Fibroblast of lung (primary cell): ENCODE results near the gene RAPGEF3. TPM values are rescaled to one million over a fixed set of nuclear protein-coding genes. Genes with fewer than 3 reads are reported as not detected.

ENCODE experiments used
- DNase-seq, 2 donors: peaks; one replicate each; pipeline versions ENCODE4 v3.0.0 to v3.0.0-alpha.2; 2010; ENCODE audit warnings: low read depth in 2 of 2
- H2AFZ ChIP-seq: 2 replicates; pipeline ENCODE4 v1.5.1; 2012; ENCODE audit warnings: low read length, control low read depth, inconsistent platforms
- H3K27ac ChIP-seq: 2 replicates; pipeline ENCODE4 v1.5.1; 2011; ENCODE audit warnings: low read length, control low read depth; ENCODE audit not compliant: insufficient read depth
- H3K27me3 ChIP-seq: 2 replicates; pipeline ENCODE4 v1.5.1; 2011; ENCODE audit warnings: mild to moderate bottlenecking, low read length; ENCODE audit not compliant: control insufficient read depth, insufficient read depth
- H3K36me3 ChIP-seq: 2 replicates; pipeline ENCODE4 v1.5.1; 2011; ENCODE audit warnings: low read length; ENCODE audit not compliant: control insufficient read depth, insufficient read depth
- H3K4me1 ChIP-seq: 2 replicates; pipeline ENCODE4 v1.5.1; 2011; ENCODE audit warnings: low read length; ENCODE audit not compliant: control insufficient read depth, insufficient read depth; ENCODE audit errors: extremely low read depth
- H3K4me2 ChIP-seq: 2 replicates; pipeline ENCODE4 v1.5.1; 2011; ENCODE audit warnings: low read length, control low read depth; ENCODE audit not compliant: insufficient read depth; ENCODE audit errors: extremely low read depth
- H3K4me3 ChIP-seq, 4 experiments: fragments of 200-600 bp in 1 of 4; sonication (generic) in 1 of 4; replicated peaks in 1 of 4; 2 replicates each; pipeline ENCODE4 v1.5.1; 2011 to 2016; ENCODE audit warnings: low read length in 4 of 4, low read depth in 3 of 4, mild to moderate bottlenecking in 3 of 4, control low read depth in 2 of 4, inconsistent platforms in 1 of 4, mixed read lengths in 1 of 4; ENCODE audit not compliant: insufficient read depth in 1 of 4; ENCODE audit errors: control extremely low read depth in 1 of 4
- H3K79me2 ChIP-seq: 2 replicates; pipeline ENCODE4 v1.5.1; 2012; ENCODE audit warnings: mild to moderate bottlenecking, low read length, inconsistent platforms; ENCODE audit not compliant: control insufficient read depth, insufficient read depth
- H3K9ac ChIP-seq: 2 replicates; pipeline ENCODE4 v1.5.1; 2011; ENCODE audit warnings: mild to moderate bottlenecking, low read length, control low read depth; ENCODE audit not compliant: insufficient read depth
- H3K9me3 ChIP-seq: 2 replicates; pipeline ENCODE4 v1.5.1; 2012; ENCODE audit warnings: low read depth, low read length; ENCODE audit not compliant: control insufficient read depth, insufficient read depth
- H4K20me1 ChIP-seq: 2 replicates; pipeline ENCODE4 v1.5.1; 2011; ENCODE audit warnings: low read length; ENCODE audit not compliant: control insufficient read depth, insufficient read depth; ENCODE audit errors: extremely low read depth
- CTCF ChIP-seq, 2 donors: IDR thresholded peaks in 1 of 2; conservative IDR thresholded peaks in 1 of 2; 1 replicate in 1 of 2; 2 replicates in 1 of 2; pipeline ENCODE4 v1.5.1; 2011 to 2012; ENCODE audit warnings: low read length in 2 of 2, control low read depth in 1 of 2, inconsistent platforms in 1 of 2, low read depth in 1 of 2, mild to moderate bottlenecking in 1 of 2
- EZH2 ChIP-seq: IDR thresholded peaks from 2 replicates; pipeline ENCODE4 v1.5.1; 2012; ENCODE audit warnings: low read length, control low read depth, mild to moderate bottlenecking; ENCODE audit errors: missing control alignments
- polyA plus RNA-seq, 2 donors: library from polyadenylated mRNA; depleted of rRNA in 1 of 2; stranded (reverse) in 1 of 2; unstranded in 1 of 2; fragments of >200 nt; gene quantifications; 2 replicates each; pipeline ENCODE4 v1.2.1, GENCODE V29; 2011 to 2012; ENCODE audit warnings: missing spikeins in 1 of 2
- total RNA-seq: library from RNA; depleted of rRNA; stranded (reverse); fragments of >200 nt; gene quantifications from 2 replicates; pipeline ENCODE4 v1.2.1, GENCODE V29; 2014

The RAPGEF3 gene
- total and polyA plus RNA-seq, 2 donors (not counting 1 experiment from before 2014, with no cell fraction given): 0.83 to 2.8 TPM

- Histone ChIP-seq H3K36me3 (no peaks in the 10 kb centered on the region), H3K27ac (no peak overlapping the region), H2AFZ (no peak overlapping the region), H3K79me2 (no peaks in the 10 kb centered on the region), H3K27me3 (no peaks in the 10 kb centered on the region), H3K9ac (no peak overlapping the region), H3K4me3 (no peak overlapping the region), H3K4me2 (no peak overlapping the region), H4K20me1 (no peaks in the 10 kb centered on the region), H3K9me3 (no peaks in the 10 kb centered on the region), H3K4me1 (peaks cover 30% of the 10 kb centered on the region)
- TF ChIP-seq EZH2 (no peak), CTCF (conservative IDR thresholded peaks at IDR 0.05 in 1 of 2, IDR thresholded peaks at IDR 0.05 in 1 of 2; ENCODE audit: low read depth in 1 of 2, low read length in 2 of 2) (no peak)
- no peak for DNase-seq
These were observed 25.5 kb downstream of the RAPGEF3 start for GRCh38 chr12:47733142-47733541.

GRCh38 chr12:47732504-47732903 is 26.2 kb downstream of the RAPGEF3 start:
- Histone ChIP-seq H3K4me1 (peaks cover 27% of the 10 kb centered on the region), H2AFZ (no peak overlapping the region), H3K4me3 (no peak overlapping the region), H3K27ac (no peak overlapping the region), H3K27me3 (no peaks in the 10 kb centered on the region), H3K4me2 (no peak overlapping the region), H3K9ac (no peak overlapping the region), H3K79me2 (no peaks in the 10 kb centered on the region), H4K20me1 (no peaks in the 10 kb centered on the region), H3K36me3 (no peaks in the 10 kb centered on the region), H3K9me3 (no peaks in the 10 kb centered on the region)
- no peak for DNase-seq
- TF ChIP-seq EZH2 (no peak), CTCF (conservative IDR thresholded peaks at IDR 0.05 in 1 of 2, IDR thresholded peaks at IDR 0.05 in 1 of 2; ENCODE audit: low read depth in 1 of 2, low read length in 2 of 2) (no peak)

GRCh38 chr12:47731723-47732122 is 27.0 kb downstream of the RAPGEF3 start:
- H3K36me3 ChIP-seq: no peaks in the 10 kb centered on the region
- H3K4me1 ChIP-seq: peaks cover 20% of the 10 kb centered on the region
- TF ChIP-seq CTCF (conservative IDR thresholded peaks at IDR 0.05 in 1 of 2, IDR thresholded peaks at IDR 0.05 in 1 of 2; ENCODE audit: low read depth in 1 of 2, low read length in 2 of 2) (no peak), EZH2 (no peak)
- no peak for DNase-seq
- H4K20me1 ChIP-seq: no peaks in the 10 kb centered on the region
- no peaks in the 10 kb centered on the region for H3K79me2 ChIP-seq
- no peak overlapping the region for H3K4me3 ChIP-seq
- H3K4me2 ChIP-seq: no peak overlapping the region
- H3K27ac ChIP-seq: no peak overlapping the region
- no peaks in the 10 kb centered on the region for H3K27me3 ChIP-seq
- no peaks in the 10 kb centered on the region for H3K9me3 ChIP-seq
- H2AFZ ChIP-seq: no peak overlapping the region
- H3K9ac ChIP-seq: no peak overlapping the region
